ENCODE measurements around the gene EDAR.

Gene EDAR

DNA sequence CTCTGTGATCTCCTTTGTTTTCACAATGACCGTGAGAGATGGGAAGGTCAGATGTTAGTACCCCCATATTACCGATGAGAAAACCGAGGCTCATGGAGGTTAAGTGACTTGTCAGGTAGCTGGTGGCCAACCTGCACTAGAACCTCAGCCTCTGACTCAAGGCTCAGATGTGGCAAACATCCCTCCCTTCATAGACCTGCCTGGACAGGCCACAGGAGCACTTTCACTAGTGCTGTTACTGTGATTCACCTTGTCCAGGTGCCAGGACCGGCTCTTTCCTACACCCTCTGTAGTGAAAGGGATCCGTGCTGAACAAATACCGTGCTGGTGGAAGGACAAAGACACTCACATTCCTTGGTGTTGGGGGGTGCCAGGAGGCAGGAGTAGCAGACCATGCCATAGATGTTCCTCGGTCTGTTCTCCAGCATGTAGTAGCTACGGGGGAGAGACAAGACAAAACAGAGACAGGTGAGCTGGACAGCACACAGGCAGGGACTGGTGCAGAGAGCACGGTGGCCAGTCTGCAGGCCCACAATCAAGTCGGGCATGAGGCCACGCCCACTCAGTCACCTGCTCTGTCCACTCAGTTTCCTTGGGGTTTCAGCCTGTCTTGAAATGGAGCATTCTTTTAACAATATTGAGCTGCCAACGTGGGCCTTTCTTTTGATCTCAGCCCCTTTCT is 65.9 kb downstream of the EDAR start:
- DNase-seq, result no peak

DNA sequence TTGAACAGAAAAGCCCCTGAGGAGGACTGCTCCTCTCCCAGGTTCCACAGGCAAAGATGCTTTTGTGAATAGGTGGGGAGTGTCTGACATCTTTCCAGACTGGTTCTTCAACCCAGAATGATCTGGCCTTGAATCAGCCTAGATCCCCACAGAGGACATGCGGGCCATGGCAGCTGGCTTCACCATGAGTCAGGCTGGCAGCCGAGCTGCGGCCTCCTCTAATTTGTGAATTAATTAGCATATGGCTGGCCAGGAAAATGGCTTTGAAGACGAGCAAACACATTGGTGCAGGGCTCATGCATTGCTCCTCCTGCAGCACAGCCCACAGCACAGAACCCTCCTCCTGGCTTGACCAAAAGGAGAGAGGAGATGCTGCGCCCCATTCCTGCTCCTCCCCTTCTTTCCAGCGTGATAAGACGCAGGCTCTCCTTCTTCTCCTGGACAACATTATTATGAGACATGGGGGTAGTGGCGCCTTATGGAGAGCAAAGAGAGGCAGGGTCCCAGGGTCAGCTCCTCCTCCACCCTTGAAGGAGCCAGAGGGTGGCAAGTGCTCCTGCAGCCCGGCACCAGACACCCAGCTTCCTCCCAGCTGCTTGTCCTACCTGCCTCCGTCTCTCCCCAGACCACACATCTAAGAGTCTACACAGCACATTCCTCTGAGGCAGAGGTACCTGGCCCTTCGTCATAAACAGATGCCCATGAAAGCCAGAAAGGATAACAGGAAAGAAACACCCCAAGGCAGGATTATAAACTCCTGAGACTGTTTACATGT is 66.7 kb downstream of the EDAR start:
- no peak for DNase-seq

DNA sequence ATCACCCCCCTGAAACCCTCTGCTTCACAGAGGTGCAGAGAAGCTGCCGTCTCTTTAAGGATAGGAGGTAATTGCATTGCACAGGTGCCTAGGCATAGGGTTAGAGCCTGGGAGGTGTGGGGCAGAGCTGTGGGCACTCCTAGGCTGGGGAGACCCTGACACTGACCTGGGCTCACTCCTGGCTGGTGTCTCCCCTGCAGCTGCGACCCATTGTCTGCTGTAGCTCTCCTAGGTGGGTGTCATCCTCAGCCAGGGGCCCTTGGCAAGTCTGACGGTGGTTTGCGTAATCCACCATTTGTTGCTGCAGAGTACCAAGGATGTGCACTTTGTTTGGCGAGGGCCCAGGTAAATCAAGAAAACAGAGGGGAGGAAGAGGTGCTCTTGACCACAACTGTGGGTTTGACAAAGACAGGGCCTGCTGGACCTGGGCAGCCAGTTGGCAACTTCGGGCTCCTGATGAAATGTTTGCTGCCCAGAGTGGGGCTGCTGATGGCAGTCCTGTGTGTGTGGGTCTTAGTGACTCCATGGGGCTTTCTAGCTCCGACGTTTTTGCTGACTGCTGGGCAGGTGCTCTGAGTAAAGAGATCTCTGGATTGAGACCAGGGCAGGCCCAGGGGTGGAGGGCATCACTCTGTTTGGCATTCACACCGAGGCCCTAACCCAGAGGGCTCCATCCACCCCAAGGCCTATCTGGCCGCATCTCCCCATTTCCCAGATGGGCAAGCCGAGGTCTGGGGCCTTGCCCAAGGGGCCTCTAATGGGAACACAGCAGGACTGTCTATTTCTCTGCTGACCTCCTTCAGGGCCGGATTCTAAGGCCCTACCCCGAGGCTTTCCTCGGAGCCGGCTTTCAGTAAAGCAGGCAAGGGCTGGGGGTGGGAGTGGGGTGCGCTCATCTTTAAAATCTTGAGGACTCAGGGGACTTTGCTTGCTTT is 67.7 kb downstream of the EDAR start:
- no peak for DNase-seq

DNA sequence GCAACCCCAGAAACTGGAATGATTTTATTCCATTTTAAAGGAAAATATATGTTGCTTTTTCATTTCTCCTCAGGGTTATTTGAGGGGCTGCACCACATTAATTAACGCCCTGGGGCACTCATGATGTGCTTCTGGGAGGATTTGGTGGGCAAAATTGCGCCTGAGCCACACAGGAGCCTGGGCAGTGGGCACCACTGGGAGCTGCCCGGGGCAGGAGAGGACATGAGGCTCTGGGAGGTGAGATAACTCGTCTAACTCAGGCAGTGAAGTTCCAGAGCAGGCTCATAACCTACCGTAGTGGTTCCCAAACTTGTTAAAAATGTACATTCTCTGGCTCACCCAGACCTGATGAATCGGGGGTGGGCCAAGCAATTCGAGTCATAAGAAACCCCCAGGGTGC is 68.3 kb downstream of the EDAR start:
- no peak for DNase-seq

DNA sequence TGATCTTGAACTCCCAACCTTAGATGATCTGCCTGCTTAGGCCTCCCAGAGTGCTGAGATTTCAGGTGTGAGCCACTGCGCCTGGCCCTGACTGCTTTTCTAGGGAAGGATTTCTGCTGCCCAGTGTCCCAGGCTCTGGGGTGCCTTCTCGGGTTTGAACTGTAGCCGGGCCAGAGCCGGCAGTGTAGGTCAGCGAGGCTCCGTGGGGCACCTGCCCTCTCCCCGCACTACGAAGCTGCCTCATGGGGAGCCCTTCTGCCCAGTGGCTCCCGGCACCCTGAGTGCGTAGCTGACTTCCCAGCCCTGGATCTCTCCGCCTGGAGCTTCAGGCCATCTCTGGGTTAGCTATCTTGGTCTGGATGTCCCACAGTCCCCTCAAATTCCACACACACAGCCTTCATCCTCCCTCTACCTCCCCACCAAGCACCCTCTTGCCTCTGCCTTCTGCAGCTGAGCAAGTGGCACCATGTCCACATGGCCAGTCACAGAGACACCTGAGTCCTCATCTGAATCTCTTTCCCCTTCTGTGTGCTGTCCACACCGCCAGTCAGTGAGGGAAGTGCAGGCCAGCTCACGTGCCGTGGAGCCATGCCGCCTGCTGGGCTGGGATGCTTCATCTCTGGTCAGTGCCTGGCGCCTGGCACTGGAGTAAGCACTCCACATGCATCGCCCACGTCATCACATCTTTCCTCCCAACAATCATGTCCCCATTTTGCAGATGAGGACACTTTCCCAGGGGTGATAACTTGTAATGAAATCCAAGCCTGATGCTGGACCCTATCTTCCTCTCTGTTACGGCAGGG is 69.2 kb downstream of the EDAR start:
- no peak for DNase-seq

DNA sequence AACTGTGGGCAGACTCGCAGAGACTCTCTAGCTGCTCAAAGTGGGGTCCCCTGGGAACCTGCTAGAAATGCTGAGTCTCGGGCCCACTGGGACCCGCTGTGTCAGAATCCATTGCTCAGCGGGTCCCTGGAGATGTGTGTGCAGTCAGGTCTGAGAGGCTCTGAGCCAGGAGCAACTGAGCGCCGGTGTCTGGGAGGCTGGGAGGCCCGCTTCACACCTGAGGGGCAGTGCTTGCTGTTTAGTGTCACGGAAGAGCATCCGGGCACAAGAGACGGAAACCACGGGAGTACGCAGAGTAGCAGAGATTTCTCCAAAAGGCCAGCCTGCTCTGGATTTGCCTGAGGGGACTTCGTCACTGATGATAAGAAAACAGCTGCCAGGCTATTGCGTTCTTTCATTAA is 70.1 kb downstream of the EDAR start:
- DNase-seq, result no peak

DNA sequence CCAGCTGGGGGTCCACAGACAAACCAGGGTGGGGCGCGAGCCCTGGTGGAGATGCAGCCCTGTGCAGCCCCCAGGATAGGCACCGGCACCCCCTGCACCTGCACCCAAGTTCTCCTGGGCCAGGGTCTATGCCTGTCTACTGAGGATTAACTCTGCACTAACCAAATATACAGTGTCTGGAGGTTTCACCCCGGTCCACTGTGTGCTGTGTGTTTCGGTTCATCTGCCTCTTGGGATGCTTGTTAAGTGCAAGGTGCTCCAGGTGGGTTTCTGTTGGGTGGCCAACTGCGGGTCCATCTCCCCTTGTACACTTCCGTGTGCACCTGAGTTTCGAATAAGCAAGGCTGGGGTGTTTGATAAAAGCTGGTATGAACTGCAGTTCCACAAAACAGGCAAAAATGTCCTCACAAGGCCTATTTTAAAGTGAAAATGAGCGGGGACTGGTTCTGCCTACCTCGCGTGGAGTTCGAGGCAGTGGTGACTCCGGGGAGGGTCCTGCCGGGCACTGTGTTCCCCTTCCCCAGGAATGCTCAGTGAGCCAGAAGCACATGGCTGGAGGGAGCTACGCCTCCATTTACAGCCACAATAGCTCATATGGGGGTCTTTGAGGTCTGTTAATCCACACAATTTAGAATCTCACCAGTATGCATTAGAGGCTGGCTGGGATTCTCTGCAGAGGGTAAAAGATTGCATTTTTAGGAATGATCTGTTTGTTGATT is 70.7 kb downstream of the EDAR start:
- DNase-seq, result no peak

DNA sequence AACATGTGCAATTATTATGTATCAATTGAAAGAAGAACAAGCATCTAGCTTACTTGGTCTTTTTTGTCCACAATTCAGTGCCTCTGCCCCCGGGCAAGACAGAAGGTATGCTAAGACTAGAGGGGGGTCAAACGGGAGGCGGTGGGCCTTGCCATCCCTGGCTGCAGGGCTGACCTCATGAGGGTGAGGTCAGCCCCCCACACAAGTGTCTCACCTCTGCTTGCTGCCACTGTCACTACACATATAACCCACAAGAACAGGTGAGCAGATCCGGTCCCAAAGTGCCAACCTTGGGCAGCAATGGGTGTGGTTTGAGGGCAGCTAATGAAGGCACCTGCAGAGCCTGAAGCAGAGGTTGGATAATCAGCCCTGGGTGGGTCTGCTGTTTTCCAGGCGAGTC is 71.5 kb downstream of the EDAR start:
- DNase-seq, result no peak

DNA sequence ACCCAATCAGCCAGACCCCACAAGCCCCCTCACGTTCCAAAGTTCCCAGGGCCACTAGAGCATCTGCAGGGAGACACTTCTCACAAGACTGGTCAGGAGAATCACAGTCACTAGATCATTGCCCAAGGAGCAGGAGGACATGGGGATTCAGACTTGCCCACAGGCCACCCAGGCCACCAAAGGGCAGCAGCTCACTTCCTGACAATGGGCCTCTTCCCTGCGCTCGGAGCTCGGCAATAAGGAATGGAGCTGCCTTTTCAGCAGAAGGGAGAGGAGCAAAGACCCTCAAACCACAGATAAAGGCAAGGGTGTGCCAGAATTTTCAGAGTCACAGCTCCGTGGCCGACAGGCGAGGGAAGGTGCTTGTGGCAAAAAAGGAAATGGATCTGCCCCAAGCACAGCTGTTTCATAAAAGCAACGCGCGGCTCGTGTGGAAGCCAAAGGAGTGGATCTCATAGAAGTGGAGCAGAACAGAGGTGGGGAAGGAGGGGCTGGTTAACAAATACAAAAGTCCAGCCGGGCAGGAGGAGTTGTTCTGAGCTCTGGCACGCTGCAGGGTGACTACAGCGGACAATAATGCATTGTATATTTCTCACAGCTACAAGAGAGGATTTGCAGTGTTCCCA is 72.1 kb downstream of the EDAR start:
- DNase-seq, result no peak

DNA sequence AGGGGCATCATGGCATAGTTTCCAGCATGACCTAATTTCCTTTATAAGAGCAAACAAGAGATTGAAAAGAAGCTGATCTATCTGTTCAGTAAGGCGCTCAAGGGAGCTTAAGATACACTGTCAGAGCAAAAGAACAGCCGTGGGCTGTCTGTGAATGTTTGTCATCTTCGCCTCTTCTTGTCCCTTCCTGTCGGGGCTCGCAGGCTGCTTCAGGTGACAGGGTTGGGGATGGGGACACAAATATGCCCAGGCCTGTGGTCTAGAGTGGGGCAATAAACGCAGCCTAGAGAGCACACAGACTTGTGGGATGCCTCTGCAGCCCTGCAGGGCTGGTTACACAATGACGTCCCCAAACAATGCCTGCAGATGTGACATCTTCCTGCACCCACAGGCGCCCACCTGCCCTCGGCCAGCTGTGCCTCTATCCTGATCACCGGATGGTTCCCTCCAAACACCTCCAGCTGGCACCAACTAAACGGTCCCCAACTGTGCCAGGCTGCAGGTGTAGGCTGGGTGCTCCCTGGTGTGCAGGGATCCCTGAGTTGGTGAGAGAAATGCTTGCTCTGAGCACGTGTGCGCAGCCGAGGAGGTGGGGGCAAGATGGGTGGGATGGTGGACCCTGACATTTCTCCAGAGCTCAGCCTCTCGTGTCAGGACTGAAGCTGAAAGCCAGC is 72.8 kb downstream of the EDAR start:
- no peak for DNase-seq

DNA sequence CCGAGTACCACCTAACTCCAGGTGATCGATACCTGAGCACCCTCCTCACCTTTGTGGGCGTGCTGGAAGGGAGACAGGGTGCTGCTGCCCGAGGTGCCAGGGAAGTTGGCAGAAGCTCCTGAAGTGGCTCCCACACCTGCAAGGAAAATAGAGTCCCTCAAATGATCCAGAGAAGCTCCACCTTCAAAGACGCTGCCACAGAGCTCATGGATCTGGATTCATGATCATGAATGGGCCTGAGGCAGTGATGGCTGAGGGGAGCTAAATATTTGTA is 76.5 kb downstream of the EDAR start:
- no peak for DNase-seq

DNA sequence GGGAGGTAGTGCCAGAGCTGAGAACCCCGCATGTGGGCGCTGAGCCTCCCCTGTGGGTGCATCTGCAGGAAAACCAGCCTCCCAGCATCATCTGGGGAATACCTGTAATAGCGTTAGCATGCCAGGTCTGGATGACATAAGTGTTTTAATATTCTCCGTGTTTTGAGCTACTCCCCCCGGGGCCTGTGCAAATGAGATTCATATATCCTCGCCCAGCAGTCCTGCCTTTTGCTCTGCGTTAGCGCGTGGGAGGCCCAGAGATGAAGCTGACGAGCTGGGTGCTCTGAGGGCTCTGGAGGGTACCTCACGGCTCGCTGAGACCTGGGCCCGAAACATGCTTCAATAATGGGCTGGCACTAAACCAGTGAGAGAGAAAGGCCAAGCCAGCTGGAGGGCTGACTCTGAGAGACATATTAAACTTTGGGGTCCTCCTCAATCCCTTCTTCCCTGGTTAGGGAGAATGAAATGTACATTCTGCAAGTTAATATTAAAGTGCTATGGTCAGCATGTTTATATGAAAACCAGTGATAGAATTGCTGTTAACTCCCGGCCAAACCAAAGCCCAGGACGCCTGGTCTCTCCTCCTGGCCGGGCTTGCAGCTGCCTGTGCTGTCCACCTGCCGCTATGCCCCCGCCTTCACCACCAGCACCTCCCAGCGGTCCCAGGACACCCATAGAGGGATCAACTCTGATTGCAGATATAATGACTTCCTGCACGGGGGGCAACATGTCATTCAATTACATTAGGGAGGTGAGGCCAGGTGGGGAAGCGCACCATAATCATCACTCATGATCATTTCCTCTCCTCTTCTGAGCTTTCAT is 77.0 kb downstream of the EDAR start:
- no peak for DNase-seq

DNA sequence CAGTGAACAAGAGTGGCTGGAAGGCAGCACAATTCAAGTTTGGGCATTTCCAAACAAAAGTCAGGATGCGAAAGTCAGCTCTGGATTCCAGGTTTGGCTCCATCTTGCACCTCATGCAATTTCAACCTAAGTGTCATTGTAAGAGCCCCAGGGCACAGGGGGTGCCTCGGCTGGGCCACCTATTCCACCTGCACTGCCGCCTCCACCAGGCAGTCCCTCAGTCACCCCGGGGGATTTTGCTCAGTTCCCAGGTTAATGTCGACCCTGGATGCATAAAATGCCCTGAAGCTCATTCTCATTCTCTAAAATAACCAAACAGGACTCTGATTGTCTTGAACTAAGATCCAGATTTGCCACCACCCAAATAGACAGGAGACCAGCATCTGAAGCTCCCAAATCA is 77.6 kb downstream of the EDAR start:
- no peak for DNase-seq

DNA sequence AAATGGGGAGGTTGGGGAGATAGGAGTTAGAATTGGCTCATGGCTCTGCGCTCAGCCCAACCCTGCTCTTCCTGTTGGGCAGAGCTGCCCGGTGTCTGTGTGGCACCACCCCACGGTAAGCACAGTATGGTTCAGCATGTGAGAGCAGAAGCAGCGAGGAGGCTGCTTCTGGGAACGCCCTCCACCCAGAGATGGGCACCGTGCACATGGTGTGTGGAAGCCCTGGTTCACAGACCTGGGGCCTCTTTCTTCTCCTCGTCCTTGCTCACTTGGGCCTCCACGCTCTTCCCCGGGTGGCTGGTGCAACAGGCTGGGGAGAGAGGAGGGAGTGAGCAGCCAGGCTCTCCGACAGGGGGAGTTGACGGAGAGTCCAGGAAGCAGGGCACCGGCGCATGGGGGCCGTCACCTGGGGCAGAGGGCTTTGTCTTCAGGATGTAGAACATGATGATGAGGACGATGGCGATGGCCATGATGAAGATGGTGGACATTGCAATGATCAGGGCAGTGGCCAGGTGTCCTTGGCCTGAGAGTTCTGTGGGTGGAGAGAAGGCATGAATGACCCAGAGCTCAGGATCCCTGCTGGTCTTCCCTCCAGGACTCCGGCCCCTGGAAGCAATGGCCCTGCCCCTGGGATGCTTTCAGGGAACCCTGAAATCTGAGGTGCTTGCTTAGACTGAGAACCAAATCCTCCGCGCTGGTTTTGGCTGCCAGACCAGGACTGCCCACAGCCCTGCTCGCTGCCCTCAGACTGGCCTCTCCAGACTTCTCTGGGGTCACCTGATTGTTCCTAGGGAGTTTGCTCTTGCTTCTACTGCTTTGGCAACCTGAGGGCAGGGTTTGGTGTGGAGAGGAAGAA is 78.3 kb downstream of the EDAR start:
- no peak for DNase-seq

DNA sequence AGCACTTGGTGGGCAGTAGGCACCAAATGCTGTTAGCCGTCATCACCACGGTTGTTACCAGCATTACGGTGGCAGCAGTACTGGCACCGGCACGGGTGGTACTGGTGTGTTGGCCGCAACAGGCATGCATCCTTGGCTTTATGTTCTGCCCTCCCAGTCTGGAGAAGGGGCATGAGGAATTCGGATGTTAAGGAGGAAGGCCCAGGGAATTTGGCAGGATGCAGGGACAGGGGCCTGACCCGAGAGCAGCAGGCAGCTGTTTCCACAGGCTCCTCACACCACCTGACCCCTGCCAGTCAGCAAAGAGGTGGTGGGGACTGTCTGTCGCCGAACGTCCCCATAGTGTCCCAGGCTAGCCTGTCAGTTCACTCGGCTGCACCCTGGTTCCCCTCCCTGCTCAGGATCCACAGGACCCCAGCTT is 79.0 kb downstream of the EDAR start:
- DNase-seq, result no peak

DNA sequence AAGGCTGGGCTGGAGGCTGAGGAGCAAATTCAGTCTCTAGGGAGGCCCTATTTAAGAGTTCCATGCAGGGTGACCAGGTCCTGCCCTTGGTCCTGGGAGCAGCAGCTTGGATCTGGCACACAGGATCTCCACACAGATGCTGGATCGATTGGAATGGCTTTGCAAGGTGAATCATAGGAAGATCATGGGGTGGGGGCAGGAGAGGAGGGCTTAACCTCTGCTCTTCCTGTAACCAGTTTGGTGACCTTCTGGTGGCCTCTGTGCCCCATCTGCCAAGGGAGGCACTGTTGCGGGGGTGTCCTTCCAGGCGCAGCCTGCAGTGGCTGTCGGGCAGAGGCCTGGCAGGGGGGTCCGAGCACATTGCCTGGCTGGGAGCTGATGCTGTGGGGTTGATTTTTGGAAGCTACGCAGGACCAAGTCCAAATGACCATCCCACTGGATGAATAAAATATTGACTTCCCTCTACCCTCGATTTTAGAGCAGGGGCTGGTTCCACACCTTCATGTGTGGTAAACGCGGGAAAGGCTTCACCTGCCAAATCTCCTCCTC is 79.7 kb downstream of the EDAR start:
- DNase-seq, result no peak

DNA sequence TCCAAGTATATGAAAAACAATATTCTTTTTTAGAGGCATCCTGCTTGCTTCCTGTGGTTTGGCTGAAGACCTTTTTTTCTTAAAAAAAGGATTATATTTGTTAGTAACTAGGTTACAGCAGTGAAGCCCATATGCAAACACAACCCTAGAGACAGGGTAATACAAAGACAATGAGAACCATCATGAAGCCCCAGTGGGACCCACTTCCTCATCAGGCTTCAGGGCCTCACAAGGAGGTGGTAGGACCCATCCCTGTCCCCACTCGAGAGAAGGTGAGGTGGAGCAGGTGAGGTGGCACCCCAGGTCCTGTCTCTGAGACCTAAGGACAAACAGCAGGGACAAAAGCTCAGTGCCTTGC is 80.3 kb downstream of the EDAR start:
- DNase-seq, result no peak

DNA sequence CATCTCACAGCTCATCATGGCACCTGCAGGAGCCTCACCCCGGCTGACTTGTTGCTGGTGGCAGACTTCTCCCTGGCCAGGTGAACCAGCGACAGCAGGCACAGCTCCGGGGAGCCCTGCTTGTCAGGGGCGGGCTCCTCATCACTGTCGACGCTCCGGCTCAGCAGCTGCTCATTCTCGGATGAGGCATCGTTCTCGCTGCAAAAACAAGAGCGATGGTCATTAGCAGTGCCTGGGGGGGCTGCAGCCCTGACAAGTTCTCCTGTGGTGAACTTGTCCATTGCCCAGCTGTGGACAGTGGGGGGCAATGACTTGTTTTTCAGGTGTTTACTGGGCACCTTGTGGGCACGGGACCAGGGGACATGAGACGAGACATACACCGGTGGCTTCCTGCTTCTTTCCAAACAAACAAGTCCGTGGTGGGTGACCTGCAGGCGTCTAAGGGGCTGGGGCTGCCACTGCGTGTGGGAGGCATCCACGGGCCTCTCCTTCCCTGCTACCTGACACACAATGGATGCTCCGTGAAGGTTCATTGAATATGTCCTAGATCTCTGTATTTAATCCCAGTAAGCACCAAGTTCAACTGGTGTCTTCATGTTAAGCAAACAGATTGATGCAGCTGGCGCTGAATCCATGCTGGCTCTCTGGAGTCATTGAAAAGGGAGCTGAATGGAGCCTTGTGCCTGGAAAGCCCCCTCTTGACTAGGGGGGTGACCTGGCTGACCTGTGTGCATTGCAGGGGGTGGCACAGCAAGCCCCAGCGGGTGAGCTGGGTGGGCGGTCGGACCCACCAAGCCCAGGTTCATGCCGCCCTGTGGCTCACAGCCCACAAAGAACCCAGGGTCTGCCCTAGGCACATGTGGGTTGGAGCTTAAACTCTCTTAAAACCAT is 81.0 kb downstream of the EDAR start:
- DNase-seq, result no peak
